NAMALWA (cell line): ENCODE data around the gene PAPOLA.

Experiments used
- DNase-seq: peaks from one replicate; pipeline ENCODE4 v3.0.0-alpha.2; 2015; ENCODE audit warnings: low spot score

The PAPOLA gene

DNA sequence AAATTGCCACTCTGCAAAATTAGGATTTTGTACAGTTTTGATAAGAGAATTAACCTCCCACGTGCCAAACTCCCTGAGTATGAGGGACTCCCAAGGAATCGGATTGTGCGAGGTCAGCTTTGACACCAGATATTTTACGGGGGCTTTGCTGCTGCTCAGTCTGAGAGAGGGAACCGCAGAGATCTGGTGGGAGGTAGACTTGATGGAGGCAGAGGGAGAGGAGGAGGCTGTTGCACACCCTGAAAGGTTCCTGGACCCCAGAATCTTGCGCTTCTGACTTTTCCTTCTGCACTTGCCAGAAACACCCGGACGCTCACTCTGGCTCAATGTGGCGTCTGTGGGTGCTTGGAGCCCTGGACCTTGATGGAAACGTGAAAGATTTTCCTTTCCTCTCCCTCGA, 83.9 kb downstream of the PAPOLA start:
- no peak for DNase-seq

DNA sequence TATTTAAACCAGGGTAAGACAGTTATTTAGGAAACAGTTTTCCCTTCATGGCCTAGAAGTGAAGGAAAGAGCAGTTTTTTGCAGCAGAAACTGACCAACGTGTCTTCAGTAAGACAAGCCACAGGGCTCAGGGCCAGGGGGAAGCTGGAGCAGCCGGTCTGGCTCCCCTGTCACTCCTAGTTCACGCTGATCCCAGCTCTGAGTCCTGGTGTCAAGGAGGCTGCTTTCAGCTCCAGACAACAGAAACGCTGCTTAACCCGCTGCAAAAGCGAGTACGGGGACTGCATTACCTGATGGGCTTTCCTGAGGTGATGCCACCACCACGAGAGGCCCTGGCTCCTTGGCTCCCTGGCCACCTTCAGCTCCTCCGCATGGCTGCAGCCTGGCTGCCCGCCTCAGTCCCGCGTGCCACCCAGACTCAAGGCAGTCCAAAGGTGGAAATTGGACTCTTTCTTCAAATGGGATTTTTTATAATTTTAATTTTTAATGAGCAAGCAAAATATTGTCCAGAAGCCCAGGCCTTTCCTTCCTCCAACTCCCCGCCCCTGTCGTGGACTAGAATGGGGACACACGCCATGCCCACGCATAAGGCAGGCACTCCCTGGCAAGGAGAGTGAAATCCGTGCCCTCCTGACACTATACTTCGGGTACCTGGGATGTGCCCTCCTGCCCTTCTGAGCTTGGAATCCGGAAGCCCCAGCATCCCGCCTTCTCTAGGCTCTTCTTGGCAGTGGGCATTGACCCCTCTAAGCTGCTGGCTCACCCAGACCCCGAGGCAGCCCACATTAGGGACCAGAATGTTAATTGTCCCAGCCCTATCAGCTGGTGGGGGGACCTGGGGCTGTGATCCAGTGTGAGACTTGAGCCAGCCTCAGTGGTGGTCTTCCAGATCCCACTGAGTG, 85.0 kb downstream of the PAPOLA start:
- no peak for DNase-seq

DNA sequence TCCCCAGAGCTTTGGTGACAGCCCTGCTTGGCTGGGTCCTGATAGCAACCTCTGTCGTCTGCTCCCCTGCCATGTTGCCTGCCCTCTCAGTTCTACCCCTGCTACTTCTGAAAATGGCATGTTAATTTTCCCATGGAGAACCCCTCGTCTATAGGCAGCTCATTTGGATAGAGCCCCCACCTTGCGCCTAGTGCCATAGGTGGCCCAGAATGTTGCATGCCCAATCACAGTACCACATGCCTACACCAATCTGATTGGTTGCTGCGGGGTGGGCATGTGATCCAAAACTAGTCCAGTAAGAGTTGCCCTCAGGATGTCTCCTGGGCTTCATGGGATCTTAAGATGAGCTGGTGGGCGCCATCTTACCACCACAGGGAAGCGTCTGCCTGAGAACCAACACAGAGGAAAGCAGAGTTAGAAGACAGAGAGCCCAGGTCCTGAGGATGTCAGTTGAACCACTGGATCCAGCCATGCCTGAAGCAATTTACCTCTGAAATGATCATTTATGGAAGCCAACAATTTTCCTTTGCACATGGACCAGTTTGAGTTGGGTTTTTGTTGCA, 85.7 kb downstream of the PAPOLA start:
- DNase-seq: no peak

DNA sequence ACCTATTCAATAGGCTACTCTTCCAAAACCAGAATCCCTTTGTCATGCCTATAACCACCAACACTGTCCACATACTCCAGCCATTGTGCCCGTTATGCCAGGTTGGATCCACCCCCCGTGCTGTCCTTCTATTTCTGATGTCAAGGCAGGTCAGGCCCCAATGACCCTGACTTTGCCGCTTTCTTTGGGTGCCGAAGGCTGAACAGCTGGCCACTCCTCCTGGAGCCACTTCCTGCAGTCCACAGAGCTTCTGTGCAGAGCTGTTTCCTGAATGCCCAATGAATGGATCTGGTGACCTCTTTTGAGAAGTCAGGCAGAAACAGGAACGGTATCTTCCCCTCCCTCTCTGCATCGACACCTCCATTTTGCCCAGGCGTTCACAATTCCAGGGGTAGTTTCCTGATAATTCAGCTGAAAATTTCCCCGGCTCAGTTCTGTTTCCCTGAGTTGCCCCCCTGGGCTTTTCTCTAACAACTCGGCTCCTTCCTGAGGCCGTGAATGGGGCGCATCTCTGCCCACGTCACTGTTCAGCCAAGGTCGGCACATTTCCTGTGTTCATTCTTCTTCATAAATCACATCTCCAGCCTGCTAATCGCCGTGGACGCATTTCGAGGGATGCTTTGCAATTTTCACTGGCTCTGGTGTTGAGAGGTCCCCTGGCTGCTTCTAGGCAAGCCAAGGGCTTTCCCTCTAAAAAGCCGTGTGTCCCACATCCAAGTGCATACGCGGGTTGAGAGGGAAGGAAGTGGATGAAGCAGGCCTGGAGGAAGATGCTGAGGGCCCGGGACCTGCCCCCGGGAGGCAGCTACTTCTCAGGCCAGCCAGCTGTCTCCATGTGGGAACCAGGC, 86.5 kb downstream of the PAPOLA start:
- no peak for DNase-seq

DNA sequence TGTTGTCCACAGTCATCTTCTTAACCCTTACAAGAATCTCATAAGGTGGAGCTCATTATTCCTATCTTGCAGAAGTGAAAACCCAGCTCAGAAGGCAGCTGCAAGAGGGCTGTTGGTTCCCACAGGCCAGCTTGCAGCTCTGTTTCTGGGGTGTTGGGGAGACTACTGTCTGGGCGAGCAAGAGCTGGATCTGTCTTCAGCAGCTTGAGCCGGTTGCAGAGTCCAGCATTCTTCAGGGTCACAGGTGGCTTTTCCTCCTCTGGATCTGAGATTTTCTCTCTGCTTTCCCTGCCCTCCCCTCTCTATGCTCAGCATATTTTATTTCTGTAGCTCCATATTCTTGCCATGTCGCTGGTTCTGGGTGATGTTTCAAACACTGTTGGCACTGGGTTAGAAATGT, 87.4 kb downstream of the PAPOLA start:
- DNase-seq: no peak

DNA sequence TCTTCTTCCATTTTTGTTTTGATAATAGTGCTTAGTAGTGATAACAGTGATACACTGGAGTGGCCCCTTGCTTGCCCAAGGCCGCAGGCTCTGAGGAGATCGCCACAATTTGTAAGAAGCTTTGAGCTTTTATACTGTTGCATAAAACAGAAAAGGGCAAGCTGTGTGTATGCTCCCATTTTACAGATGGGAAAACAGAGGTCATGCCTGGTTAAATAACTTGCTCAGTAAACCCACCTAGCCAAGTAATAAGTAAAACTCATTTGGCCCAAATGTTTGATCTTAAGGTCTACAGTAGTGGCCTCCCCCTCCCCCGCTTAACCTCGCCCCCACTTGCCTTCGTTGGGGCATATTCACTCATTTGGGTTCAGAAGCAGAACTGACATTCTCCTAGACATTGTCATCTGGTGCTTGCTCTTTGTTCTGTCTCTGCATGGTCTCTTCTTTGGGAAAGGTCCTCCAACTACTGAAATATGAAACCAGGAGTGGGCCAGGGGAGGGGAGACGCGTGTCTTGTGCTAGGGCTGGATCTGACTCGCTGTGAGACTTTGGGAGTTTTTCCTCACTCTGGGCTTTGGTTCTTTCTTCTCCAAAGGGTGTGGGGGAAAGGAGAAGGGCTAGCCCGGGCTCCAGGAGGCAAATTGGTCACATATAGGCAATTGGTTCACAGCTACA, 88.1 kb downstream of the PAPOLA start:
- DNase-seq: no peak

DNA sequence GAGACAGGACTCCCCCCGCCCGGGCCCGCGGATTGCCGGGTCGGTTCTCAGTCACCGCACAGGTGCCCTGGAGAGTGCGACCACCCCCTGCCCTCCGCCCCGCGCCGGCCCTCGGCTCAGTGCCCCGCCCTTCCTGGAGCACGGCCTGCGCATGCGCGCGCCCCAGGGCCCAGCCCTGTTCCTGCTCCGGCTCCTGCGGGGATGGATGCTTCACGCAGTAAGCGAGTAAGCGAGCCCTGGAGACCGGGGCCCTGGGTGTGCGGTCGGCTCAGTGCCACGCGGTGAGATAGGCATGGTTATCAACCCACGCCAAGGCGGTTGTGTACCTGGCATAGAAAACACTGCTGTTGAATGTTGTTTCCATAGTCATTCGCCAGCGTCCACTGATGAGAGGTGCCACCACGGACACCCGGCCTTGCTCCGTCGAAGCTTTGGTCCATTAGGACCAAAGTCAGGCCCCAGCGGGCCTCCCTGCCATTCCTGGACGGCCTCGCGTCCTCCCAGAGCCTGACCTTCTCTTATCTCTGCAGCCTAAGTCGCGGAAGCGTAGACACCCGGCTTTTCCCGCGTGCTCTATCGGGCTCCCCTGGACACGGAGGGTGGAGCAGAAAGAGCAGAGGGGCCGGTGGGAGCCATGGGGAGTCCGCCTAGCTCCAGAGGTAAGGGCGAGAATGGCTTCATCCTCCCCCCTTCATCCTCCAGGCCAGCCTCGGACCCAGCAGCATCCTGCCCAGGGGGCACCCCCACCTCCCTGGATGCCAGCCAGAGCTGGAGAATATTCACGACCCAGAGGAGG, 90.6 kb downstream of the PAPOLA start:
- peak; percentile 63 for DNase-seq

DNA sequence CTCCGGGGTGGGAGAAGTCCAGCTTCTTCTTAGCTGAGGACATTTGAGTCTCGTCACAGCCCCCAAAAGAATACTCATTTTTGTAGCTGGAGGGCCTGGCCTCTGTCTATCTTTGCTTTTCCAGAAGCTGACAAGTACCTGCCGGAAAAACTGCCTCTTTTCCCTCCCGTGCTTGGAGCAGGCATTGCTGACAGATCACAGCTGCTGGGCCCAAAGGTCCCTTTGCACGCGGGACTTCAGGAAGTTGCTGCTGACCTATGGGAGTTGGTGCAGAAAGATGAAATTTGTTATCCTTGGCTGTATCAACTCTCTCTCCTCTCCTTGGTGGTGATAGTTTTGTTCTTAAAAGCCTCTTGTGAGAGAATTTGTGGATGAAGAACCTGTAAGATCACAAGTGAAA, 92.8 kb downstream of the PAPOLA start:
- no peak for DNase-seq

DNA sequence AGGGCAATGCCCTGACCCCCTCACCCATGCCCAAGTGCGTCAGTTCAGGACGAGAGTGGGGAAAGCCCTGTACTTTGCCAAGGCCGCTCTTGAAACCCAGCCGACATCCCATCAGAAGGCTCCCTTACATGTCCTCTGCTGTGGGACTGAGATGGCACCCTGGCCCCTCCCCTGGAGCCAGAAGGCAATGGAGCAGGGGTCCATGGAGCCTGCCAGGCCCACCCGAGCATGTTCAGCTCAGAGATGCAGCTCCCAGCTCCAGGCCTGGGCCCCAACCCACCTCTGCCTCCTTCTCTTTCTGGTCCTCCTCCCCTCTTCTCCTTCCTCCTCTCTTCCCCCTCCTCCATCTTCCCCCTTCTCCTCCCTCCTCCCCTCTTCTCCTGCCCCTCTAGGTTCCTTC, 95.5 kb downstream of the PAPOLA start:
- no peak for DNase-seq

DNA sequence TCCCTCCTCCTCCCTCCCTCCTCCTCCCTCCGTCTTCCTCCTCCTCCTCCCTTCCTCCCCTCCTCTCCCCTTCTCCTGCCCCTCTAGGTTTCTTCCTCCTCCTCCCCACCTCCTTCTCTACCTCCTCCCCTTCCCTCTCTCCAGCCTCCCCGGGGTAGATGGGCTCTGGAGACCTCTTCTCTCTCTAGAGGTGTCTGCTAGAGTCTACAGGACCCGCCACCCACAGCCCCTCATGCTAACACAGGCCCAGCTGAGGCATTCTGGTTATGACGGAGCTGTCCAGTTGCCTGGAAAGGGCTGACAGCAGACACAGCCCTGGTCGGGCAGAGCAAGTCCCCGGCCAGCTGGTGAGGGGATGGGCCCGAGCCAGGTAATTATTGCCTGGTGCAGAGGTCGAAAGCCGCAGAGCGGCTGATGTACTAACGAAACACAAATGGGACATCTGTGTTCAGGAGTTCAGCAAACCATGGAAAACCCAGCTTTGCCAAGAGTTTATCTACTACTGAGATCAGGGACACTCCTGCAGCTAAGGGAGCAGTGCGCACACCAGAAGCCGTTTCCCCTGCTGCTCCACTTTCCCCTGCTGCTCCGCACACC, 96.2 kb downstream of the PAPOLA start:
- DNase-seq: no peak

DNA sequence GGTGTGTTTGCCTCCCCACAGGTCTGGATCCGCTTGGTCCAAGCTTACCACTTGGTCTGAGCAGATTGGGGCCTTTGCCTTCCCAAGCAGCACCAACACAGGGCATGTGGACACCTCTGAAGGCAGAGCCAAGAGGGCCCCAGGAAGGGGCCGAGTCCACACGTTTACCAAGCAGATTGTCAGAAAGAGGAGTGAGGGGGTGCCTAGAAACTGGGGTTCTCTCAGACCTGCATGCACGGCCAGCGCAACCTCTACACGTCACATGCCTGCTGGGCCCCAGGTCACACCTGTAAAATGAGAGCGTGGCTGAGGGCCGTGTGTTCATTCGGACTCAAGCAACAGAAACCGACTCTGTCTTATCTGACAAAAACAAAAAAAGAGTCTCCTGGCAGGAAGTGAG, 96.9 kb downstream of the PAPOLA start:
- DNase-seq: no peak

DNA sequence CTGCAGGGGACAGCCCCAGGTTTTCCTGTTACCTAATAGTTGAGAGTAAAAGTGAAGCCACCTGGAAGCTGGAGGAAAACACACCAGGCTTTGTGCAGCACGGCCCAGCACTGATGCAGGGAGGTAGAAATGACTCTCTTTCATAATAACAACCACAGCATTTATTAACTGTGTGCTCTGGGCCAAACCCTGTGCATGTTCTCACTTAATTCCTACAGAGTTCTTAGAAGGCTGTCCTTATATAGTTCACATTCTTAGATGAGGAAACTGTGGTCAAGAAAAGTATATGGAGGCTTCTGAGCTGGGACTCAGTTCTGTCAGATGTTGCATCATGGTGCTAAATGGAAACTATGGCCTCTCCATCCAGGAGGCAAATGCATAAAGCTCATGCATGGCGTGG, 100.0 kb downstream of the PAPOLA start:
- no peak for DNase-seq

DNA sequence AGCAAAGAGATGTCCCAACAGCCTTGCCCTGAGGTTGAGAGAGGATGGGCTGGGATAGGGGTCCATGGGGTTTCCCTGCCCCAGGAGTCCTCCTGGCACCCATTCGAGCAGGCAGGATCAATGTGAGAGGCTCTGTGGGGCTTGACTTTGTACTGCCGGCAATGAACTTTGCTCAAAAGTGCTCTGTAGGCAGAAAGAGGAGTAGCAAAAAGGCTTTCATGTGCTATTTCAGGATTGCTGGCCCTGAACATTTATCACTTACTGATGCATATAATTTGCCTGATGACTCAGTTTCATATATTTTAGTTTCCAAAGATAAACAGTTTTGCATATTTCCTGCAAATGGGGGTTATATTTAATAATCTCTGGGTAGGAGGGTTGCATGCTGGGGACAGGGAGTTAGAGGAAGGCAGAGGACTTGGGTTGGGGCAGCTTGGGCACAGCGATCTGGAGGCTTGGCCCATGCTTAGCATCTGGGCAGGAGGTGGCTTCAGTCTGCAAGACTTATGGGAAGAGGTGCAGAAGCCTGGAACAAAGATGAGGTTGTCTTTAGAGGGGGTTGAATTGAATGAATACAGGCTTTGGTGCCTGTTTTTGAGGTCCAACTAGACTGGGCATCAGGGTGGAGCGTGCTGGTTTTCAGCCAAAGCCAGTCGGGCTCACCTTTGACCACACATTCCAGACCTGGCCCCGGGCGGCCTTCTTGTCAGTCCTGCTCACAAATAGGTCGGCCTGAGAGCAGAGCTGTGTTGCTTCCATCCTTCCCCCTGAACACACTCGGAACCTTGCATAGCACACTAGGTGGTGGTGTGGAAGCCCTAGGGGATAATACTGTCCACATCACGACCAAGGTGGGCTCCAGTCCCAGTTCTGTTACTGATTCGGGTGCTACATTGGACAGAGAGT, 101.4 kb downstream of the PAPOLA start:
- no peak for DNase-seq

DNA sequence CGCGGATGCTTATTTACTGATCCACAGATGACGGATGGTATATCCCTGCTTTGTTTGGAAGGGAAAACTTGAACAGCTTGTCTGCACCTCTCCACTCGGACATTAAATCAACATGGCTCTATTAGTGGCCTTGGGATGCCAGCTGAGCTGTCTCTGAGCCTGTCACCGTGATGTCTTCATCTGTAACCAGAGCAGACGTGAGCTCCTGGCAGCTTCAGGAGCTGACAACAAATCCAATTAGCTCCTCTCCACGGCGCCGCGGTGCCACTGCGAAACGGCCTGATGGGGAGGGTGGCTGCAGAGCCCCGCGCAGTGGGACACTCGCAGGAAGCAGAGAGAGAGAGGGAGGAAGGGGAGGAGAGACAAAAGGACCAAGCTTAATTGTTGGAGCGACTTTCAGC, 112.3 kb downstream of the PAPOLA start:
- no peak for DNase-seq

DNA sequence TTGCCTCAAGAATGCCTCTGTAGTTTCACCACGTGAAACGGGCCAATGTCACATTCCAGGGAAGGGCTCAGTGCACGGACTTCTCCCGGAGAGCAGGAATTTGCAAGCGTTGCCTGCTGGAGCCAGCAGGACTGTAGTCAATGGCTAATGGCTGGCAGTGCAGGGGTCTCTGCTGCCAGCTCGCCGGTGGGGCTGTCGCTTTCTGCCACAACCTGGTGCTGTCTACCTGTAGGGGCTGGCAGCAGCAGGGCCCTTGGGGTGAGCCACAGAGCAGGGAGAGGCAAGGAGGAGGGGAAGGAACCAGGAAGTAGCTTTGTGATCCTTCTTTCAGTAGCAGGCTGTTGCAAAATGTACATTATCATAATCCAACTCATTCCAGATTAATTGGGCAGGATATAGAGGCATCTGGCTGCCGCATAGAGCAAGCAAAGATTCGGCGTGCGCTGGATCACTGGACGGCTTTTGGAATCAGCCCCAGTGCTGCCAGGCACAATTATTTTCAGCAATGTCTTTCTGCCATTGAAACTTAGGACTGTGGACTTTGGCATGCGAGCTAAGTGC, 114.1 kb downstream of the PAPOLA start:
- DNase-seq: no peak
